ENCODE results near the gene TAAR6.
"Not testable (repeated sequence)": the region's sequence is repeated elsewhere in the genome, so short reads cannot be mapped to it uniquely, and the experiment has no call there.

Gene TAAR6

DNA sequence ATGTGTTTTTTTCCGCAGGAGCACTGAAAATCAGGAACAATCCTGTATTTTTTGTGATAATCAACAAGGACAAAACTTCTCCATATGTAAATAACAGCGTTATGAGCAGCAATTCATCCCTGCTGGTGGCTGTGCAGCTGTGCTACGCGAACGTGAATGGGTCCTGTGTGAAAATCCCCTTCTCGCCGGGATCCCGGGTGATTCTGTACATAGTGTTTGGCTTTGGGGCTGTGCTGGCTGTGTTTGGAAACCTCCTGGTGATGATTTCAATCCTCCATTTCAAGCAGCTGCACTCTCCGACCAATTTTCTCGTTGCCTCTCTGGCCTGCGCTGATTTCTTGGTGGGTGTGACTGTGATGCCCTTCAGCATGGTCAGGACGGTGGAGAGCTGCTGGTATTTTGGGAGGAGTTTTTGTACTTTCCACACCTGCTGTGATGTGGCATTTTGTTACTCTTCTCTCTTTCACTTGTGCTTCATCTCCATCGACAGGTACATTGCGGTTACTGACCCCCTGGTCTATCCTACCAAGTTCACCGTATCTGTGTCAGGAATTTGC lies at the start of gene TAAR6:
TSS of gene TAAR6 (plus strand) at position 102 of the 557 bp plus-strand sequence. CDS start at position 102, 0 bp downstream.
- DNase-seq, result no peak

DNA sequence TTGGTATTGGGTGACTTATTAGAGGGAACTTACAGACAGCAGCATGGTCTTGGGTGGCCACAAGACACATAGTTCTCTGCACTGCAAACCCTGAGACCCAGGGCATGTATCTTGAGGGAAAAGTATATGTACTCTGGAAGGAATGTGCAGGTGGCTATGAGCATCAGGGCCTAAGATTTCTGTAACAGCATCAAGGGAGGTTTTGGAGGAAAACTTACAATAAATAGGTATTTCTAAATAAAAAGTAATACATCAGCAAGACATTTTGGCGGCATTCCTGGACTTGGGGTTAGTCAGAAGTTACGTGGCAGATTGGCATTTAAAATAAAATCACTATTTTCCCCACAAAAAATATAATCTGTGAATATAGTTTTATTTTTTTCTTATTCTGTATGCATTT lies 49.2 kb upstream of the TAAR6 start:
- no peak for DNase-seq

DNA sequence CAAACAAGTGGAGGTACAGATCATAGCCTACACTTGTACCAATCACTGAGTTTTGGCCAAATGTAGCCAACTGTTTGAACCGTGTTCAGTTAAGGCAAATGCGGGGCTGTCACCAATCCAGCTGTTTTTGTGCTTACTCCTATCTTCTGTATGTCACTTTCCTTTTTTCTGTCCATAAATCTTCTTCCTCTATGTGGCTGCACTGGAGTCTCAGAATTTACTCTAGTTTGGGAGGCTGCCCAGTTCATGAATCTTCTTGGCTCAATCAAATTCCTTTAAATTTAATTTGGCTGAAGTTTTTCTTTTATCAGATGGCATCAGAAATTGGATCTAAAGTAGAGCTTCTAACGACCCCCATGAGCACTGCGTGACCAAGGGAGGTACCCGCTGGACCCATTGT lies 45.5 kb upstream of the TAAR6 start:
- DNase-seq, result no peak

GRCh38 chr6:132525866-132526265 lies 44.3 kb upstream of the TAAR6 start:
- DNase-seq, result no peak

DNA sequence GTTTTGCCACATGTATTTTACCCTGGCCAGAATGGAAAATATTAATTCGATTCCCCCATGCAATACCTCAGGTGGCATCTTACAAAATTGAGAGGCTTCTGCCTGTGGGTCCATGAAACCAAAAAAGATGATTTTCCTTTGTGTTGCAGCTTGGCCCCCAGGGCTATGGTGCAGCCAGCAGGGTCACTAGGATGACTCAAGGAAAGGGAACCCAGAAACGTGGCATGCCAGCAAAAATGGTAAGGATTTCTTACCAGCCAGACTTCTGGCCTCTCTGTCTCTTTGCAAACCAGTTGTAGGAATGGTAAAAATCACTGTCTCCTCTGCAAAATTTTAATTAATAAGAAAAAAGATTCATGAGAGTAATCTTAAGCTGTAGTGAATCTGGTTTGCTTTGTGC lies 43.7 kb upstream of the TAAR6 start:
- no peak for DNase-seq

DNA sequence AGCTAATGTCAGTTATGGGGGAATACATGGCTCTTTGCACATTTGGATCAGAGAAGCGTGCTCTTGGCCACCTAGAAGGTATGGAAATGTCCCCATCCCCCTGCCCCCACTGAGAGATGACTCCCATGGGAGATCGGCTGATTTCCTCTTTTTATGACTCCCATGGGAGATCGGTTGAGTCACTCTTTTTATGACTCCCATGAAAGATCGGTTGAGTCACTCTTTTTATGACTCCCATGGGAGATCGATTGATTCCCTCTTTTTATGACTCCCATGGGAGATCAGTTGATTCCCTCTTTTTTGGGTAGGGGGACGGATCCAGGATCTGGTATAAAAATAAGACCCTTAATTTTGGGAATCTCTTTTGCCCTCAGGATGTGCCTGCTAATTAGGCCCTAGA lies 42.3 kb upstream of the TAAR6 start:
- no peak for DNase-seq

DNA sequence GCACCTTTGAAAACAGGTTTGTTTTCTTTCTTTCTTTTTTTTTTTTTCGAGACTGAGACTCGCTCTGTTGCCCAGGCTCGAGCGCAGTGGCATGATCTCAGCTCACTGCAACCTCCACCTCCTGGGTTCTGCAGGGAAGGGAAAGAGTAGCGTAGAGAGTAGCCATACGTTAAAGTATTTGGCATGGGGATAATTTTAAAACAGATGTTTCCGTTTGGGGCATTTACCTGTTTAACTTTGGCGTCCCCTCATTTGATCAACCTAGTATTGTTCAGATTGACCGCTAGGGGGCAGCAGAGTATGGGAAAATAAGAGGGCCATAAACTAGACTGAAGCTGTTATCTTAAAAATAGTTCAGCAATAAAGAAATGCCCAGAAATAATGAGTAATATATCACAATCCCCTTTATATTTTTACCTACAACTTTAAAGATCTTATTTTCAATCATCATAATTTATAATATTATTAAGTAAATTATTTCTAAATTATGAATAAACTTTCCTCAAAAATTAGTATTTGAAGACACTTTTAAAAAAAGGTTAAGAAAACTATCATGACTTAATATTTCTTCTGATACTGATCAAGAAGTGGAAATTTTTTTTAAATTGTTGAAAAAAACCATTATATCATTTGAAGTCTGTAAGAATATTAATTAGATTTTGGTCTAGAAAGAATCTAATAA lies 39.7 kb upstream of the TAAR6 start:
- peak; percentile 22 for DNase-seq

DNA sequence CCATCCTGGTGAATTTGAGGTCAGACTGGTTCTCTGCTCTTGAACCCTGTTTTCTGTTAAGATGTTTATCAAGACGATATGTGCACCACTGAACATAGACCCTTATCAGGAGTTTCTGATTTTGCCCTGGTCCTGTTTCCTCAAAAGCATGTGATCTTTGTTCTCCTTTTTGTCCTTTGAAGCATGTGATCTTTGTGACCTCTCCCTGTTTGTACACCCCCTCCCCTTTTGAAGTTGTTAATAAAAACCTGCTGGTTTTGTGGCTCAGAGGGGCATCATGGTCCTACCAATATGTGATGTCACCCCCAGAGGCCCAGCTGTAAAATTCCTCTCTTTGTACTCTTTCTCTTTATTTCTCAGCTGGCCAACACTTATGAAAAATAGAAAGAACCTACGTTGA lies 35.6 kb upstream of the TAAR6 start:
- not testable (repeated sequence) for DNase-seq

DNA sequence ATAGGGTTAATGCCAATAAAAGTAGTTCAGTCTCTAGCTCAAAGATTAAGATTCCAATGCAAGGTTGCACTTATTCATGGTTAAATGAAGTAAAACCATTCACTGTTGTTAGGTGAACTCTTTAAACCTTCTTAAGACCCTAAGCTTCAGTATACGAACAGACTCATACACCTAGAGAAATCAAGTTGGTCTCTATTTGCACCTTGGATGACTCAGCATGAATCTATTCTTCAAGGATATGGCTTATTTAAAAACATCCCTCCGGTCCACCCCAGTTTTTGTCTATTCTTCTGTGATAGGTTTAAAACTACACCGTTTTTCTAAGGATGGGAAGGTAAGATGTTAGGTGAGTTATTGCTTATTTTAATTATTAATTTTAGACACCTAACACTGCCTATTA lies 33.0 kb upstream of the TAAR6 start:
- DNase-seq, result no peak

GRCh38 chr6:132537977-132538376 lies 32.1 kb upstream of the TAAR6 start, which contains the start of gene TAAR9:
TAAR9 (plus strand) TSS chr6:132538277; CDS start chr6:132538290, 13 bp downstream.
- no peak for DNase-seq

GRCh38 chr6:132544826-132545225 lies 25.3 kb upstream of the TAAR6 start:
- no peak for DNase-seq

GRCh38 chr6:132548746-132549463 lies 21.2 kb upstream of the TAAR6 start:
- DNase-seq, result no peak

DNA sequence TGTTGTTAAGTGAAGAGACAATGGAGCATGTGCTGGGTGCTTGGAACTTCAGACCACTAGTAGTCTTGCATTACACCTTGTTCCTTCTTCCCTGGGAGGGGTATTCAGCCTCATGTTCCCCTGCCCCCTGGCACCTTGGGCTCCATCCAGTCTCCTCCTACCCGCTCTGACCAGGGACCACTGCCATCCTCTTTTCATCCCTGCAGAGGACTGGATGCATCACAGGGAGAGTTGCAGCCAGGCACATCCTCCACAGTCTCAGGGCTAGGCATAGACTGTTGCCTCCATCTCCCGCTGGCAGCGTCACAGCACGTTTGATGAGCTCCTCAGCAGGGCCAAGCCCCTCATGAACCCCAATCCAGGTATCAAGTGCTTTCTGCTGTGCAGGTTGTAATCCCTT lies 18.9 kb upstream of the TAAR6 start:
- DNase-seq, result no peak

GRCh38 chr6:132552372-132552771 lies 17.8 kb upstream of the TAAR6 start, which contains the start of gene TAAR8:
TAAR8 (plus strand) TSS chr6:132552672; CDS start chr6:132552693, 21 bp downstream.
- no peak for DNase-seq

DNA sequence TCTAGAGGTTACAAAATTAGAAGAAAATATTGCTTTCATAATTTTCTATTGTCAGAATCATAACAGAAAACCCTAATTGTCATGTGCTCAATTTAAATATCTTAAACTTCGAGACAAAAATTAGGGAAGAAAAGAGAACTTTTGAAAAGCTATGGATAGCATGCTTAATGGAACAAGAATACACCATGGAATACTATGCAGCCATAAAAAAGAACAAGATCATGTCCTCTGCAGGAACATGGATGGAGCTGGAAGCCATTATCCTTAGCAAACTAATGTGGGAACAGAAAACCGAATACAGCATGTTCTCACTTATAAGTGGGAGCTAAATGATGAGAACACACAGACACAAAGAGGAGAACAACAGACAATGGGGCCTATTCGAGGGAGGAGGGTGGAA lies 10.0 kb upstream of the TAAR6 start:
- not testable (repeated sequence) for DNase-seq

GRCh38 chr6:132566404-132566803 lies 3.7 kb upstream of the TAAR6 start:
- no peak for DNase-seq

GRCh38 chr6:132567566-132567965 lies 2.6 kb upstream of the TAAR6 start:
- no peak for DNase-seq

DNA sequence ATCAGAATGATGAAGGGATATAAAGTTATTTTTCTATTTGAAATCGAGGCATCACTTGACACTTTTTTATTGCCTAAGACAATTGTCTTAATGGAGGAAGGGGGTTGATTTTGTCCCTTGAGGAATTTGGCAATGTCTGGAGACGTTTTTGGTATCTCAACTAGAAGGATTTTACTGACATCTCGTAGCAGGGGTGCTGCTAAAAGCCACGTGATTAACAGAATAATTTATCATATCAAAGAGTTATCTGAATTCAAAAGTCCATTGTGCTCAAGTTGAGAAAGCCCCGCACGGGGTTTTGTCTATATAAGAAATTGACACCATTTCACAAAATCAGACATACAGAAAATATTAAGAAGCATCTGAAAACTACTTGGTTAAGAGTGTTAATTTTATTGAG lies 1.5 kb upstream of the TAAR6 start:
- DNase-seq, result no peak

- no peak for DNase-seq
Observed at GRCh38 chr6:132569170-132569569, 952 bp upstream of the TAAR6 start.

GRCh38 chr6:132571774-132572173 lies 1.7 kb downstream of the TAAR6 start:
- no peak for DNase-seq

DNA sequence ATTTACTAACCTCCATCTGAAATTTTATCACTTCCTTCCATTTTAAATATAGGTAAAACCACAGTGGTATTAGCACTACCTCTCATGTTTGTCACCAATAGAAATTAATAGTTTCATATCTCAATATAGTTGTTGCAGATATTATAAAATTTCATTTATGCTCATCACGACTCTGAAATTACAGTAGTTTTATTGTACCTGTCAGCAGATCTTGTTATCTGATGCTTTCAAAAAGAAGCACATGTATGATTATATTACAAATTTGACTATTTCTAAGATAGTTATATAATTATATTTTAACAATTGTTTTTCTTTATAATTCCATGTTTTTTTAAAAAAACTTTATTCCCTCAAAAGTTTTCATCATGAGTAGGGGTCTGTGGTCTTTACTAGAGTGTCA lies 14.6 kb downstream of the TAAR6 start:
- no peak for DNase-seq

- DNase-seq, result no peak
Observed at GRCh38 chr6:132587424-132587823, 17.3 kb downstream of the TAAR6 start.

DNA sequence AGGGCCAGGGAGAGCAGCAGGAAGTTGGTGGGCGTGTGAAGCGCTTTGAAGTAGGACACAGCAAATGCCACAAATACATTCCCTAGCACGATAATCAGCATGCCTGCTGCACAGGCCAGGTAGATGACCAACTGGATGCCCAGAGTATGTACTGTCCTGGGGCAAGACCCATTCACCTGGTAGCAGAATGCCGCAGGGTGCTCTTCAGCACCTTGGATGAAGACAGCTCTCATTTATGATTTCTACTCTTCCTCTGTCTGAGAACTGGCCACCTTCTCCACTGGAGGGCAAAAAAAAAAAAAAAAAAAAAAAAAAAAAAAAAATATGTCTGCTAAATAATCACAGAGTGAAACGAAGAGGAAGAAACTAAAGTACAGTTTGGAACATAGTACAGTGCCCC lies 19.3 kb downstream of the TAAR6 start, which contains the start of gene TAAR5:
TSS of gene TAAR5 (minus strand) at position 288 of the 400 bp plus-strand sequence. CDS start at position 233, 55 bp downstream.
- no peak for DNase-seq

- DNase-seq, result no peak
Observed at GRCh38 chr6:132590362-132590761, 20.2 kb downstream of the TAAR6 start.
